ENCODE measurements around the gene ZFC3H1. TPM values are rescaled to one million over a fixed set of nuclear protein-coding genes. Genes with fewer than 3 reads are reported as not detected.

The ZFC3H1 gene
- total and polyA plus RNA-seq, 2 of the 8 experiments (the other 6 are each of a cell fraction or from before 2014, with no cell fraction given): 20.0 to 32.4 TPM

DNA sequence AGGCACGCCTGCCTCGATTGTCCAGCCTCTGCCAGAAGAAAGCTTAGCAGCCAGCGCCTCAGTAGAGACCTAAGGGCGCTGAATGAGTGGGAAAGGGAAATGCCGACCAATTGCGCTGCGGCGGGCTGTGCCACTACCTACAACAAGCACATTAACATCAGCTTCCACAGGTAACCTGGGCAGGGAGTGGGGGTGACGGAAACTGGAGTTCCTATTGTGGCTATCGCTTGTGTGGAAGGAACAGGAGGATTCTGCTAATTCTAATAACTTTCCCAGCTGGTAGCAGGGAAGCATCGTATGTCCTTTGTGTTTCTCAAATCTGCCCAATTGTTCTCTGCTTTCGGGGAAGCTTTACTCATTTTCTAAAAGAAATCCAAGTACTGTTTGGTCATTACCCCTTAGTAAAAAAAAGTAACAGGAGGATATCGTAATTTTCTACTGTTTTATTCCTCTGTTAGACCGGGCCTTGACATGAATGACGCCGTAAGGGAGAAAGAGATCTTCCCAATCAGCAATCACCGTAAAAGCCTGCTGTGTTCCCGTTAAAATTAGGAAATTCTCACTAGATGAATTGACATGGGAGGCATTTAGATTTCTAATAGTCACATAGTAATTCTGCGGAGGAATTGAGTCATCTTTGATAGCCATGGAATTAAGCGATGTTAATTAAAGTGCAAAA, 902 bp upstream of the ZFC3H1 start:
- H3K4me1 ChIP-seq (replicated peaks in 1 of 4; ENCODE audit: control insufficient read depth in 3 of 4, insufficient read depth in 4 of 4, low read length in 3 of 4): no peaks in the 10 kb centered on the region; a peak in 1 of 7 replicates
- H3K4me2 ChIP-seq (ENCODE audit: insufficient read depth in 1 of 2, low read depth in 2 of 2, low read length in 2 of 2): peak overlapping the region; percentile 51 to 65
- POLR2A ChIA-PET (ENCODE audit: partially characterized antibody): interaction anchor here (0.5 to 4.5 kb wide), 26 partner anchors 8 to 422 kb away, joined by 3 to 81 read pairs (median 4); partner anchors contain the start of genes RAB21 and TMEM19
- no peak overlapping the region for H2BK20ac ChIP-seq (ENCODE audit: low read length)
- 3% methylated on average over 20 of the region's 20 CpGs; no CpG with 5 or more reads in 1 of the 2 experiments for WGBS, 2 experiments (ENCODE audit: extremely low coverage in 1 of 2, insufficient coverage in 1 of 2, insufficient read length in 1 of 2, insufficient replicate concordance in 2 of 2, low coverage in 1 of 2, low lambda C conversion rate in 2 of 2, missing lambda C conversion rate in 1 of 2)
- peak overlapping the region; percentile 96; the same call in 1 of the 2 replicates for H2AK5ac ChIP-seq (ENCODE audit: low read depth, low read length)
- H3K27ac ChIP-seq (ENCODE audit: low read depth, low read length): peak overlapping the region; percentile 98
- DNase-seq (ENCODE audit: low read depth in 1 of 2, low spot score in 2 of 2): no peak
- H3K56ac ChIP-seq (replicated peaks; ENCODE audit: insufficient read length, low read depth, low read length): peak overlapping the region; percentile 96
- H3K79me1 ChIP-seq (ENCODE audit: low read depth, low read length): no peaks in the 10 kb centered on the region
- peak overlapping the region; percentile 99 for H3K18ac ChIP-seq (ENCODE audit: extremely low read depth, low read length)
- no peaks in the 10 kb centered on the region for H3K9me3 ChIP-seq (ENCODE audit: insufficient read depth in 2 of 2, low read depth in 1 of 2, low read length in 1 of 2)
- H3K36me3 ChIP-seq (ENCODE audit: control insufficient read depth in 2 of 4, insufficient read depth in 4 of 4, low read length in 3 of 4): peaks cover 0 to 8% (median 2%) of the 10 kb centered on the region in 4 experiments; a peak in 4 of 8 replicates
- peaks cover 6% of the 10 kb centered on the region; the same call in 1 of the 2 replicates for H3K23me2 ChIP-seq (ENCODE audit: low read depth, low read length)
- H3K27me3 ChIP-seq (replicated peaks in 1 of 4; ENCODE audit: control insufficient read depth in 3 of 4, extremely low read depth in 1 of 4, insufficient read depth in 3 of 4, low read length in 3 of 4): no peaks in the 10 kb centered on the region
- peaks cover 0 to 54% of the 10 kb centered on the region in 2 experiments; a peak in 3 of 4 replicates for H3K79me2 ChIP-seq (ENCODE audit: control insufficient read depth in 1 of 2, insufficient read depth in 2 of 2, low read length in 2 of 2)
- CTCF ChIA-PET (ENCODE audit: partially characterized antibody): interaction anchor here (0.5 to 3.7 kb wide), 6 partner anchors 20 to 315 kb away, joined by 3 to 21 read pairs (median 4); partner anchors contain the start of gene TMEM19
- H3K14ac ChIP-seq (ENCODE audit: insufficient read length): no peak overlapping the region
- FAIRE-seq: no peak
- H2AFZ ChIP-seq (ENCODE audit: low read length): peak overlapping the region; percentile 73
- H3K9ac ChIP-seq (replicated peaks in 1 of 4; ENCODE audit: extremely low read depth in 1 of 4, low read depth in 3 of 4, low read length in 3 of 4): peak overlapping the region; percentile 93 to 99 (median 96)
- no peak overlapping the region for H3K23ac ChIP-seq (ENCODE audit: insufficient read length)
- peak overlapping the region; percentile 100 for H2BK5ac ChIP-seq (ENCODE audit: low read depth, low read length)
- H4K20me1 ChIP-seq (replicated peaks in 1 of 2; ENCODE audit: control insufficient read depth in 1 of 2, insufficient read depth in 2 of 2, low read length in 2 of 2): peaks cover 4 to 7% of the 10 kb centered on the region in 2 experiments
- peak overlapping the region; percentile 84 to 98 (median 94) for H3K4me3 ChIP-seq (ENCODE audit: extremely low read depth in 1 of 4, insufficient read depth in 2 of 4, low read depth in 3 of 4, low read length in 4 of 4)
- peak overlapping the region; percentile 99 for H4K8ac ChIP-seq (ENCODE audit: extremely low read depth, insufficient read depth, low read length)
- peak overlapping the region; percentile 8 for H2BK120ac ChIP-seq (replicated peaks; ENCODE audit: low read depth, low read length)
- peak overlapping the region; percentile 77 for H4K91ac ChIP-seq (replicated peaks; ENCODE audit: insufficient read length, low read length)
- peak overlapping the region; percentile 100 for H2BK12ac ChIP-seq (ENCODE audit: low read depth, low read length)
- H2BK15ac ChIP-seq (ENCODE audit: low read length): peak overlapping the region; percentile 93; the same call in 1 of the 2 replicates
- peak overlapping the region; percentile 17 for H3K4ac ChIP-seq (replicated peaks; ENCODE audit: insufficient read length, low read depth, low read length)
- peak overlapping the region; percentile 96 for H4K5ac ChIP-seq (ENCODE audit: insufficient read length, low read depth, low read length)
- TF ChIP-seq MAFK (IDR thresholded peaks at IDR 0.05; ENCODE audit: low read depth, low read length) (no peak), SP1 (IDR thresholded peaks at IDR 0.05; ENCODE audit: low read depth, low read length) (no peak)

Measured in H1 (cell line).